H1 (cell line): Measurements from ENCODE around the gene NEK4. TPM values are rescaled to one million over a fixed set of nuclear protein-coding genes. Genes with fewer than 3 reads are reported as not detected.

Experiments used
- CTCF ChIA-PET: fragments of 300-600 bp; sonication (Branson Sonifier 250); formaldehyde crosslinking; loops from one replicate; lab custom pipeline; 2021; ENCODE audit not compliant: partially characterized antibody; lab: Charles Lee
- POLR2A ChIA-PET: fragments of 300-600 bp; sonication (Branson Sonifier 250); formaldehyde crosslinking; loops from one replicate; lab custom pipeline; 2021; ENCODE audit warnings: inconsistent platforms; ENCODE audit not compliant: partially characterized antibody; lab: Charles Lee
- DNase-seq, 2 experiments: peaks; one replicate each; pipeline versions ENCODE4 v3.0.0 to v3.0.0-alpha.2; 2010 to 2022; ENCODE audit warnings: low spot score in 2 of 2, low read depth in 1 of 2, mixed read lengths in 1 of 2
- FAIRE-seq: peaks from 2 replicates; lab custom pipeline; 2011; peaks lifted over from hg19 to GRCh38; lab: Jason Lieb, UNC
- H2AFZ ChIP-seq: 2 replicates; pipeline ENCODE4 v1.8.1; 2012; ENCODE audit warnings: low read length, inconsistent platforms
- H2AK5ac ChIP-seq: 2 replicates; pipeline ENCODE4 v1.6.1; 2013; ENCODE audit warnings: low read depth, low read length
- H2BK120ac ChIP-seq: replicated peaks from 2 replicates; pipeline ENCODE3; 2013; ENCODE audit warnings: low read depth, low read length, inconsistent platforms
- H2BK12ac ChIP-seq: 2 replicates; pipeline ENCODE4 v1.6.1; 2013; ENCODE audit warnings: low read depth, low read length
- H2BK15ac ChIP-seq: 2 replicates; pipeline ENCODE4 v1.6.1; 2013; ENCODE audit warnings: low read length
- H2BK20ac ChIP-seq: 2 replicates; pipeline ENCODE4 v1.6.1; 2013; ENCODE audit warnings: low read length
- H2BK5ac ChIP-seq: 2 replicates; pipeline ENCODE4 v1.6.1; 2013; ENCODE audit warnings: low read depth, low read length
- H3K14ac ChIP-seq: 2 replicates; pipeline ENCODE4 v1.6.1; 2013; ENCODE audit warnings: inconsistent platforms; ENCODE audit not compliant: insufficient read length
- H3K18ac ChIP-seq: 2 replicates; pipeline ENCODE4 v1.6.1; 2013; ENCODE audit warnings: low read length; ENCODE audit errors: extremely low read depth
- H3K23ac ChIP-seq: 2 replicates; pipeline ENCODE4 v1.6.1; 2013; ENCODE audit warnings: inconsistent platforms; ENCODE audit not compliant: insufficient read length
- H3K23me2 ChIP-seq: 2 replicates; pipeline ENCODE4 v1.6.1; 2013; ENCODE audit warnings: low read depth, low read length
- H3K27ac ChIP-seq: 2 replicates; pipeline ENCODE4 v1.6.1; 2011; ENCODE audit warnings: low read depth, low read length, inconsistent platforms
- H3K27me3 ChIP-seq, 4 experiments: replicated peaks in 1 of 4; 1 replicate in 1 of 4; 2 replicates in 3 of 4; pipeline versions ENCODE4 v1.6.1 to v1.8.1; 2011 to 2013; ENCODE audit warnings: low read length in 3 of 4, mild to moderate bottlenecking in 3 of 4, inconsistent platforms in 2 of 4, mixed read lengths in 2 of 4, moderate library complexity in 1 of 4; ENCODE audit not compliant: control insufficient read depth in 3 of 4, insufficient read depth in 3 of 4; ENCODE audit errors: extremely low read depth in 1 of 4
- H3K36me3 ChIP-seq, 4 experiments: 2 replicates each; pipeline versions ENCODE4 v1.6.1 to v1.8.1; 2011 to 2013; ENCODE audit warnings: mild to moderate bottlenecking in 4 of 4, low read length in 3 of 4, moderate library complexity in 2 of 4, control low read depth in 1 of 4, inconsistent platforms in 1 of 4; ENCODE audit not compliant: insufficient read depth in 4 of 4, control insufficient read depth in 2 of 4
- H3K4ac ChIP-seq: replicated peaks from 2 replicates; pipeline ENCODE3; 2013; ENCODE audit warnings: low read length, low read depth, mixed read lengths, inconsistent platforms; ENCODE audit not compliant: insufficient read length
- H3K4me1 ChIP-seq, 4 experiments: replicated peaks in 1 of 4; 1 replicate in 1 of 4; 2 replicates in 3 of 4; pipeline versions ENCODE4 v1.6.1 to v1.8.1; 2011 to 2013; ENCODE audit warnings: low read length in 3 of 4, inconsistent platforms in 2 of 4, mixed read lengths in 1 of 4; ENCODE audit not compliant: insufficient read depth in 4 of 4, control insufficient read depth in 3 of 4
- H3K4me2 ChIP-seq, 2 experiments: 2 replicates each; pipeline versions ENCODE4 v1.6.1 to v1.8.1; 2011 to 2013; ENCODE audit warnings: low read depth in 2 of 2, low read length in 2 of 2, control low read depth in 1 of 2, inconsistent platforms in 1 of 2, mild to moderate bottlenecking in 1 of 2; ENCODE audit not compliant: insufficient read depth in 1 of 2
- H3K4me3 ChIP-seq, 4 experiments: fragments of 200-600, 300-600 bp in 1 of 4; sonication (generic), shearing (Covaris generic), sonication (Bioruptor Twin) in 1 of 4; 2 replicates each; pipeline versions ENCODE4 v1.5.1 to v1.8.1; 2011 to 2016; ENCODE audit warnings: low read length in 4 of 4, low read depth in 3 of 4, control low read depth in 2 of 4, inconsistent platforms in 2 of 4, mild to moderate bottlenecking in 2 of 4, mixed read lengths in 1 of 4, moderate library complexity in 1 of 4; ENCODE audit not compliant: insufficient read depth in 2 of 4; ENCODE audit errors: extremely low read depth in 1 of 4
- H3K56ac ChIP-seq: replicated peaks from 2 replicates; pipeline ENCODE3; 2013; ENCODE audit warnings: low read depth, mild to moderate bottlenecking, mixed read lengths, low read length, inconsistent platforms; ENCODE audit not compliant: insufficient read length
- H3K79me1 ChIP-seq: 2 replicates; pipeline ENCODE4 v1.6.1; 2013; ENCODE audit warnings: low read depth, low read length, control low read depth
- H3K79me2 ChIP-seq, 2 experiments: 2 replicates each; pipeline versions ENCODE4 v1.6.1 to v1.8.1; 2012 to 2013; ENCODE audit warnings: low read length in 2 of 2, mild to moderate bottlenecking in 2 of 2, inconsistent platforms in 1 of 2; ENCODE audit not compliant: insufficient read depth in 2 of 2, control insufficient read depth in 1 of 2
- H3K9ac ChIP-seq, 4 experiments: replicated peaks in 1 of 4; 1 replicate in 1 of 4; 2 replicates in 3 of 4; pipeline versions ENCODE4 v1.6.1 to v1.8.1; 2011 to 2013; ENCODE audit warnings: low read depth in 3 of 4, low read length in 3 of 4, control low read depth in 2 of 4, mild to moderate bottlenecking in 2 of 4, moderate library complexity in 2 of 4, inconsistent platforms in 1 of 4; ENCODE audit errors: extremely low read depth in 1 of 4
- H3K9me3 ChIP-seq, 2 experiments: 2 replicates each; pipeline versions ENCODE4 v1.6.1 to v1.8.1; 2012 to 2013; ENCODE audit warnings: mild to moderate bottlenecking in 2 of 2, moderate library complexity in 2 of 2, control low read depth in 1 of 2, inconsistent platforms in 1 of 2, low read depth in 1 of 2, low read length in 1 of 2, mixed read lengths in 1 of 2; ENCODE audit not compliant: insufficient read depth in 2 of 2
- H4K20me1 ChIP-seq, 2 experiments: replicated peaks in 1 of 2; 2 replicates each; pipeline versions ENCODE3 to v1.8.1; 2011 to 2013; ENCODE audit warnings: inconsistent platforms in 2 of 2, low read length in 2 of 2, mild to moderate bottlenecking in 1 of 2; ENCODE audit not compliant: insufficient read depth in 2 of 2, control insufficient read depth in 1 of 2
- H4K5ac ChIP-seq: 2 replicates; pipeline ENCODE4 v1.6.1; 2013; ENCODE audit warnings: low read length, low read depth, mixed read lengths, inconsistent platforms; ENCODE audit not compliant: insufficient read length
- H4K8ac ChIP-seq: 2 replicates; pipeline ENCODE4 v1.8.0; 2013; ENCODE audit warnings: mild to moderate bottlenecking, moderate library complexity, low read length, inconsistent platforms; ENCODE audit not compliant: insufficient read depth; ENCODE audit errors: extremely low read depth
- H4K91ac ChIP-seq: replicated peaks from 2 replicates; pipeline ENCODE3; 2013; ENCODE audit warnings: low read length, mixed read lengths, inconsistent platforms; ENCODE audit not compliant: insufficient read length
- CREB1 ChIP-seq: IDR thresholded peaks from 2 replicates; pipeline ENCODE4 v1.6.1; 2012; ENCODE audit warnings: inconsistent platforms
- EZH2 ChIP-seq: fragments of 200-600 bp; sonication (generic); IDR thresholded peaks from 2 replicates; pipeline ENCODE4 v1.7.1; 2012; ENCODE audit warnings: low read depth, mild to moderate bottlenecking, moderate library complexity, low read length, inconsistent platforms; ENCODE audit not compliant: severe bottlenecking
- JUN ChIP-seq: IDR thresholded peaks from 2 replicates; pipeline ENCODE4 v1.6.1; 2011; ENCODE audit warnings: low read depth, mild to moderate bottlenecking, improper control_type of control experiment, low read length
- SIN3A ChIP-seq, 2 experiments: IDR thresholded peaks in 1 of 2; conservative IDR thresholded peaks in 1 of 2; 2 replicates each; pipeline ENCODE4 v1.6.1; 2011 to 2012; ENCODE audit warnings: low read length in 2 of 2, improper control_type of control experiment in 1 of 2, low read depth in 1 of 2, mild to moderate bottlenecking in 1 of 2
- SUZ12 ChIP-seq: fragments of 200-600 bp; sonication (generic); IDR thresholded peaks from 2 replicates; pipeline ENCODE4 v1.6.1; 2012; ENCODE audit warnings: mild to moderate bottlenecking, inconsistent platforms, low read length, moderate library complexity, mixed read lengths
- YY1 ChIP-seq: IDR thresholded peaks from 2 replicates; pipeline ENCODE4 v1.6.1; 2011; ENCODE audit warnings: low read depth, mild to moderate bottlenecking, low read length
- polyA plus RNA-seq, 7 experiments: library from polyadenylated mRNA; depleted of rRNA in 3 of 7; stranded (reverse) in 5 of 7; unstranded in 2 of 7; fragments of >200 nt in 5 of 7; fragments of 200-250 nt in 2 of 7; gene quantifications; 1 replicate in 5 of 7; 2 replicates in 1 of 7; 4 replicates in 1 of 7; pipeline versions ENCODE4 v1.2.1 to v1.2.3, GENCODE V29; 2011 to 2013; ENCODE audit warnings: missing spikeins in 2 of 7, mixed read lengths in 2 of 7
- total RNA-seq: library from RNA; stranded (reverse); fragmentation: NEBNext Ultra II Directional; extraction: Animal tissue kit (Norgen Biotek cat#: 25700); gene quantifications from 2 replicates; pipeline ENCODE4 v1.2.1, GENCODE V29; 2021
- TF ChIP-seq, protein P1 (sequence below): IDR thresholded peaks from 2 replicates; pipeline ENCODE4 v1.6.1; 2011; ENCODE audit warnings: low read length, improper control_type of control experiment
- TF ChIP-seq, protein P2 (sequence below), 3 experiments: IDR thresholded peaks; 1 replicate in 2 of 3; 2 replicates in 1 of 3; pipeline versions ENCODE4 v1.5.1 to v1.6.1; 2011; ENCODE audit warnings: low read length in 3 of 3, mild to moderate bottlenecking in 3 of 3, inconsistent platforms in 2 of 3, low read depth in 1 of 3, moderate library complexity in 1 of 3; ENCODE audit not compliant: insufficient read depth in 1 of 3; ENCODE audit errors: control extremely low read depth in 1 of 3

The NEK4 gene
- total and polyA plus RNA-seq, 2 of the 8 experiments (the other 6 are each of a cell fraction or from before 2014, with no cell fraction given) = 7.5 to 40.0 TPM

DNA sequence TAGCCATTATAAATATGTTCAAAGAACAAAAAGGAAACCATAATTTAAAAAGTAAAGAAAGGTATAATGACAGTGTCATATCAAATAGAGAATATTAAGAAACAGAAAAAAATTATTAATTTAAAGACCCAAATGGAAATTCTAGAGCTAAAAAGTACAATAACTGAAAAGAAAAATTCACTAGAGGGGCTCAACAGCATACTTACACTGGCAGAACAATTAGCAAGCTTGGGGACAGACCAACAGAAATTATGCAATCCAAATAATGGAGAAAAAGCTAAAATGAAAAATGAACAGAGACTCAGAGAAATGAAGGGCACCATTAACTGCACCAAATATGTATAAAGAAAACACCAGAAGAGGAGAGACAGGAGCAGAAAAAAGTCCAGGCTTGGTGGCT, 51.1 kb downstream of the NEK4 start:
- ChIA-PET CTCF (interaction anchor here (0.6 kb wide), 1 partner anchor 629 kb away, joined by 3 read pairs; no protein-coding TSS in a partner anchor), POLR2A (interaction anchor here (8.9 kb wide), 1 partner anchor 27 kb away, joined by 106 read pairs; the partner anchor contains the start of genes GNL3 and PBRM1)
- H2BK20ac ChIP-seq = no peak overlapping the region
- no peak overlapping the region for H2AK5ac ChIP-seq
- no peak overlapping the region for H3K4me3 ChIP-seq
- H2BK120ac ChIP-seq = no peak overlapping the region
- H3K27ac ChIP-seq = no peak overlapping the region
- no peak overlapping the region for H4K5ac ChIP-seq
- no peak overlapping the region for H3K14ac ChIP-seq
- no peak overlapping the region for H2BK15ac ChIP-seq
- no peak overlapping the region for H4K8ac ChIP-seq
- no peaks in the 10 kb centered on the region; a peak in 1 of 8 replicates for H3K36me3 ChIP-seq
- H3K9ac ChIP-seq = no peak overlapping the region
- H3K4me2 ChIP-seq = no peak overlapping the region
- no peak overlapping the region for H3K4ac ChIP-seq
- H4K20me1 ChIP-seq = peaks cover 0 to 2% of the 10 kb centered on the region in 2 experiments
- no peak overlapping the region for H3K18ac ChIP-seq
- FAIRE-seq = no peak
- H3K9me3 ChIP-seq = no peaks in the 10 kb centered on the region
- H3K56ac ChIP-seq = no peak overlapping the region
- H3K79me2 ChIP-seq = no peaks in the 10 kb centered on the region
- no peak overlapping the region for H3K23ac ChIP-seq
- H2AFZ ChIP-seq = no peak overlapping the region
- TF ChIP-seq YY1 (no peak), SIN3A (conservative IDR thresholded peaks at IDR 0.05 in 1 of 2, IDR thresholded peaks at IDR 0.05 in 1 of 2; ENCODE audit: low read depth in 1 of 2, low read length in 2 of 2) (no peak), EZH2 (no peak), SUZ12 (no peak), CREB1 (no peak), JUN (no peak)
- TF ChIP-seq, protein P1, sequence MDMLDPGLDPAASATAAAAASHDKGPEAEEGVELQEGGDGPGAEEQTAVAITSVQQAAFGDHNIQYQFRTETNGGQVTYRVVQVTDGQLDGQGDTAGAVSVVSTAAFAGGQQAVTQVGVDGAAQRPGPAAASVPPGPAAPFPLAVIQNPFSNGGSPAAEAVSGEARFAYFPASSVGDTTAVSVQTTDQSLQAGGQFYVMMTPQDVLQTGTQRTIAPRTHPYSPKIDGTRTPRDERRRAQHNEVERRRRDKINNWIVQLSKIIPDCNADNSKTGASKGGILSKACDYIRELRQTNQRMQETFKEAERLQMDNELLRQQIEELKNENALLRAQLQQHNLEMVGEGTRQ = no peak
- TF ChIP-seq, protein P2, sequence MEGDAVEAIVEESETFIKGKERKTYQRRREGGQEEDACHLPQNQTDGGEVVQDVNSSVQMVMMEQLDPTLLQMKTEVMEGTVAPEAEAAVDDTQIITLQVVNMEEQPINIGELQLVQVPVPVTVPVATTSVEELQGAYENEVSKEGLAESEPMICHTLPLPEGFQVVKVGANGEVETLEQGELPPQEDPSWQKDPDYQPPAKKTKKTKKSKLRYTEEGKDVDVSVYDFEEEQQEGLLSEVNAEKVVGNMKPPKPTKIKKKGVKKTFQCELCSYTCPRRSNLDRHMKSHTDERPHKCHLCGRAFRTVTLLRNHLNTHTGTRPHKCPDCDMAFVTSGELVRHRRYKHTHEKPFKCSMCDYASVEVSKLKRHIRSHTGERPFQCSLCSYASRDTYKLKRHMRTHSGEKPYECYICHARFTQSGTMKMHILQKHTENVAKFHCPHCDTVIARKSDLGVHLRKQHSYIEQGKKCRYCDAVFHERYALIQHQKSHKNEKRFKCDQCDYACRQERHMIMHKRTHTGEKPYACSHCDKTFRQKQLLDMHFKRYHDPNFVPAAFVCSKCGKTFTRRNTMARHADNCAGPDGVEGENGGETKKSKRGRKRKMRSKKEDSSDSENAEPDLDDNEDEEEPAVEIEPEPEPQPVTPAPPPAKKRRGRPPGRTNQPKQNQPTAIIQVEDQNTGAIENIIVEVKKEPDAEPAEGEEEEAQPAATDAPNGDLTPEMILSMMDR (IDR thresholded peaks at IDR 0.05; ENCODE audit: control extremely low read depth in 1 of 3, insufficient read depth in 1 of 3, low read depth in 1 of 3, low read length in 3 of 3) = no peak
- peaks cover 0 to 5% (median 2%) of the 10 kb centered on the region in 4 experiments; a peak in 4 of 7 replicates for H3K4me1 ChIP-seq
- H3K23me2 ChIP-seq = peaks cover 2% of the 10 kb centered on the region; the same call in 1 of the 2 replicates
- no peak overlapping the region for H4K91ac ChIP-seq
- no peaks in the 10 kb centered on the region; the same call in 1 of the 2 replicates for H3K79me1 ChIP-seq
- no peaks in the 10 kb centered on the region for H3K27me3 ChIP-seq
- H2BK5ac ChIP-seq = no peak overlapping the region
- no peak overlapping the region for H2BK12ac ChIP-seq
- no peak for DNase-seq
